GM12878 (cell line): ENCODE results near the gene DNAJC28. TPM values are rescaled to one million over a fixed set of nuclear protein-coding genes. Genes with fewer than 3 reads are reported as not detected.

Experiments used
- ATAC-seq: fragments of 200-7000 bp; cut with Tn5 transposase; 3 replicates; pipeline ENCODE4 v1.9.1; 2020; ENCODE audit warnings: mild to moderate bottlenecking, moderate library complexity
- BruUV-seq: library from RNA; stranded (reverse); fragments of 400-500 nt; replicated peaks from 2 replicates; lab custom pipeline; 2021; lab: Mats Ljungman, UMichigan
- CTCF ChIA-PET: fragments of 300-600 bp; sonication (Branson Sonifier 250); formaldehyde crosslinking; extraction: SDS; loops from one replicate; lab custom pipeline; 2021; ENCODE audit warnings: inconsistent platforms; lab: Yijun Ruan, JAX
- POLR2A ChIA-PET: fragments of 350-600 bp; formaldehyde crosslinking; extraction: SDS; loops from one replicate; lab custom pipeline; 2021; ENCODE audit warnings: inconsistent platforms; lab: Charles Lee
- RAD21 ChIA-PET: fragments of 300-600 bp; sonication (Branson Sonifier 250); formaldehyde crosslinking; loops from one replicate; lab custom pipeline; 2023; ENCODE audit warnings: antibody characterized with exemption; ENCODE audit not compliant: unreplicated experiment; lab: Charles Lee
- SMC1A ChIA-PET: fragments of 300-600 bp; sonication (Branson Sonifier 250); formaldehyde crosslinking; loops from one replicate; lab custom pipeline; 2023; ENCODE audit not compliant: unreplicated experiment, uncharacterized antibody; lab: Charles Lee
- DNase-seq: peaks from one replicate; pipeline ENCODE4 v3.0.0-alpha.2; 2011; ENCODE audit warnings: low read depth, low spot score
- FAIRE-seq: peaks from 3 replicates; lab custom pipeline; 2011; peaks lifted over from hg19 to GRCh38; lab: Jason Lieb, UNC
- H2AFZ ChIP-seq: 2 replicates; pipeline ENCODE4 v1.6.0; 2011; ENCODE audit warnings: low read depth, low read length, control low read depth; ENCODE audit not compliant: control insufficient read depth
- H3K27ac ChIP-seq: 2 replicates; pipeline ENCODE4 v1.5.1; 2011; ENCODE audit warnings: control low read depth; ENCODE audit not compliant: control insufficient read depth, insufficient read depth
- H3K27me3 ChIP-seq, 2 experiments: replicated peaks in 1 of 2; 2 replicates each; pipeline versions ENCODE4 v1.6.0 to v1.6.1; 2011; ENCODE audit warnings: low read length in 1 of 2; ENCODE audit not compliant: control insufficient read depth in 2 of 2, insufficient read depth in 2 of 2
- H3K36me3 ChIP-seq, 2 experiments: 2 replicates each; pipeline ENCODE4 v1.5.1; 2011; ENCODE audit warnings: low read length in 1 of 2; ENCODE audit not compliant: control insufficient read depth in 2 of 2, insufficient read depth in 2 of 2
- H3K4me1 ChIP-seq: 2 replicates; pipeline ENCODE4 v1.6.1; 2011; ENCODE audit warnings: mild to moderate bottlenecking, low read length, moderate library complexity, mixed read lengths; ENCODE audit not compliant: control insufficient read depth, insufficient read depth
- H3K4me2 ChIP-seq: 2 replicates; pipeline ENCODE4 v1.6.0; 2011; ENCODE audit warnings: control low read depth; ENCODE audit not compliant: control insufficient read depth, insufficient read depth
- H3K4me3 ChIP-seq: fragments of 200-600 bp; sonication (generic); 2 replicates; pipeline ENCODE4 v1.5.1; 2016
- H3K79me2 ChIP-seq: 2 replicates; pipeline ENCODE4 v1.6.0; 2011; ENCODE audit warnings: low read length; ENCODE audit not compliant: control insufficient read depth, insufficient read depth
- H3K9ac ChIP-seq: 2 replicates; pipeline ENCODE4 v1.8.0; 2011; ENCODE audit warnings: low read length, control low read depth, mixed read lengths; ENCODE audit not compliant: control insufficient read depth, insufficient read depth
- H3K9me3 ChIP-seq: replicated peaks from 3 replicates; pipeline ENCODE4 v1.5.1; 2011; ENCODE audit warnings: mild to moderate bottlenecking, low read length; ENCODE audit not compliant: control insufficient read depth, insufficient read depth
- H4K20me1 ChIP-seq: 2 replicates; pipeline ENCODE4 v1.6.0; 2011; ENCODE audit not compliant: control insufficient read depth, insufficient read depth
- BACH1 ChIP-seq: fragments of 450-650 bp; IDR thresholded peaks from 2 replicates; pipeline ENCODE4 v1.6.1; 2017; ENCODE audit warnings: mild to moderate bottlenecking, borderline replicate concordance
- CHD1 ChIP-seq: IDR thresholded peaks from 2 replicates; pipeline ENCODE4 v1.6.1; 2012; ENCODE audit warnings: low read depth, low read length, improper control_type of control experiment
- ESRRA ChIP-seq: IDR thresholded peaks from 2 replicates; pipeline ENCODE4 v1.6.1; 2012; ENCODE audit warnings: mild to moderate bottlenecking, low read length, improper control_type of control experiment
- GATAD2B ChIP-seq: fragments of 450-650 bp; conservative IDR thresholded peaks from 2 replicates; pipeline ENCODE4 v1.6.1; 2017; ENCODE audit warnings: low read depth, mild to moderate bottlenecking, moderate library complexity
- NRF1 ChIP-seq: conservative IDR thresholded peaks from 2 replicates; pipeline ENCODE4 v1.6.1; 2011; ENCODE audit warnings: mild to moderate bottlenecking, low read depth, low read length, improper control_type of control experiment
- PML ChIP-seq: IDR thresholded peaks from 2 replicates; pipeline ENCODE4 v1.6.1; 2012; ENCODE audit warnings: low read length, inconsistent platforms
- RELA ChIP-seq: fragments of 450-650 bp; IDR thresholded peaks from 2 replicates; pipeline ENCODE4 v1.8.0; 2014; ENCODE audit warnings: borderline replicate concordance; ENCODE audit not compliant: partially characterized antibody
- RUNX3 ChIP-seq: IDR thresholded peaks from 2 replicates; pipeline ENCODE4 v1.6.1; 2012; ENCODE audit warnings: low read length, inconsistent platforms
- SMAD5 ChIP-seq: IDR thresholded peaks from 2 replicates; pipeline ENCODE4 v1.6.1; 2016; ENCODE audit warnings: antibody characterized with exemption, low read depth
- SMARCA5 ChIP-seq: fragments of 450-650 bp; IDR thresholded peaks from 2 replicates; pipeline ENCODE4 v1.6.1; 2017; ENCODE audit warnings: mild to moderate bottlenecking
- SMC3 ChIP-seq: IDR thresholded peaks from 2 replicates; pipeline ENCODE4 v1.6.1; 2011; ENCODE audit warnings: low read length, improper control_type of control experiment, borderline replicate concordance
- SP1 ChIP-seq: IDR thresholded peaks from one replicate; pipeline ENCODE4 v1.6.1; 2011; ENCODE audit warnings: low read depth, low read length
- ZNF384 ChIP-seq: IDR thresholded peaks from 2 replicates; pipeline ENCODE4 v1.6.1; 2012; ENCODE audit warnings: low read depth, mild to moderate bottlenecking, low read length, improper control_type of control experiment, borderline replicate concordance
- WGBS: methylation state at CpG from one replicate; pipeline ENCODE4 v1.1.6; 2016; ENCODE audit warnings: low lambda C conversion rate; ENCODE audit not compliant: insufficient replicate concordance, insufficient coverage; ENCODE audit errors: missing lambda C conversion rate; 5-methylcytosine and 5-hydroxymethylcytosine counted together
- in situ Hi-C: fragments of 300-500 bp; cut with MboI; formaldehyde crosslinking; loops from 9 replicates; pipeline ENCODE4 v1.14.3; 2018; ENCODE audit warnings: mixed read lengths
- intact Hi-C: fragments of 100-400 bp; cut with micrococcal nuclease; formaldehyde crosslinking; loops from one replicate; pipeline ENCODE4 v1.14.2; 2022; ENCODE audit not compliant: unreplicated experiment
- polyA plus RNA-seq, 11 experiments: library from polyadenylated mRNA; depleted of rRNA in 4 of 11; unstranded in 6 of 11; stranded (reverse) in 5 of 11; fragments of >200 nt; fragmentation: Nextera tagmentation in 4 of 11; fragmentation: Illumina TruSeq in 1 of 11; extraction: Ambion mirVana in 4 of 11; extraction: Trizol in 1 of 11; gene quantifications; 1 replicate in 1 of 11; 2 replicates in 10 of 11; pipeline versions ENCODE4 v1.2.1 to v1.2.3, GENCODE V29; 2011 to 2016; ENCODE audit warnings: inconsistent platforms in 2 of 11, missing spikeins in 2 of 11, low read depth in 1 of 11
- total RNA-seq, 4 experiments: library from RNA; depleted of rRNA in 3 of 4; stranded (reverse); fragments of >200 nt in 3 of 4; fragmentation: Illumina TruSeq in 1 of 4; extraction: Trizol in 1 of 4; gene quantifications; 2 replicates each; pipeline versions ENCODE4 v1.2.1 to v1.2.3, GENCODE V29; 2013 to 2021
- TF ChIP-seq, protein P1 (sequence below): fragments of 150-350 bp; IDR thresholded peaks from 2 replicates; pipeline ENCODE4 v1.6.1; 2014; ENCODE audit warnings: mild to moderate bottlenecking, low read depth, low read length
- TF ChIP-seq, protein P2 (sequence below): fragments of 450-650 bp; IDR thresholded peaks from 2 replicates; pipeline ENCODE4 v1.6.1; 2016; ENCODE audit warnings: mild to moderate bottlenecking

DNAJC28 gene
- total and polyA plus RNA-seq, 10 of the 15 experiments (the other 5 are each of a cell fraction or from before 2014, with no cell fraction given), result 0.26 to 0.77 (median 0.54) TPM

GRCh38 chr21:33461538-33462250 is 29.8 kb downstream of the DNAJC28 start:
- ChIA-PET SMC1A (interaction anchor here (0.8 to 1.9 kb wide), 5 partner anchors 14 to 151 kb away, joined by 3 to 8 read pairs (median 4); partner anchors contain the start of gene TMEM50B), POLR2A (no interaction called here), RAD21 (interaction anchor here (2.0 kb wide), 1 partner anchor 17 kb away, joined by 6 read pairs; no protein-coding TSS in a partner anchor), CTCF (interaction anchor here (0.8 to 2.9 kb wide), 5 partner anchors 12 to 265 kb away, joined by 3 to 10 read pairs (median 4); partner anchors contain the start of gene TMEM50B)
- no peak for FAIRE-seq
- no peak for ATAC-seq
- H3K9ac ChIP-seq, result no peak overlapping the region
- no peaks in the 10 kb centered on the region for H3K27me3 ChIP-seq
- H3K9me3 ChIP-seq, result no peaks in the 10 kb centered on the region
- H2AFZ ChIP-seq, result no peak overlapping the region
- H3K4me1 ChIP-seq, result no peaks in the 10 kb centered on the region
- H4K20me1 ChIP-seq, result no peaks in the 10 kb centered on the region
- H3K27ac ChIP-seq, result no peak overlapping the region
- intact Hi-C loops (no loop called here), in situ Hi-C loops (no loop called here)
- DNase-seq, result no peak
- no TSS peak for BruUV-seq
- no peaks in the 10 kb centered on the region for H3K79me2 ChIP-seq
- TF ChIP-seq GATAD2B, result no peak
- TF ChIP-seq PML, result no peak
- no peak for TF ChIP-seq BACH1
- TF ChIP-seq ESRRA, result no peak
- TF ChIP-seq RUNX3, result no peak
- TF ChIP-seq, protein P1, sequence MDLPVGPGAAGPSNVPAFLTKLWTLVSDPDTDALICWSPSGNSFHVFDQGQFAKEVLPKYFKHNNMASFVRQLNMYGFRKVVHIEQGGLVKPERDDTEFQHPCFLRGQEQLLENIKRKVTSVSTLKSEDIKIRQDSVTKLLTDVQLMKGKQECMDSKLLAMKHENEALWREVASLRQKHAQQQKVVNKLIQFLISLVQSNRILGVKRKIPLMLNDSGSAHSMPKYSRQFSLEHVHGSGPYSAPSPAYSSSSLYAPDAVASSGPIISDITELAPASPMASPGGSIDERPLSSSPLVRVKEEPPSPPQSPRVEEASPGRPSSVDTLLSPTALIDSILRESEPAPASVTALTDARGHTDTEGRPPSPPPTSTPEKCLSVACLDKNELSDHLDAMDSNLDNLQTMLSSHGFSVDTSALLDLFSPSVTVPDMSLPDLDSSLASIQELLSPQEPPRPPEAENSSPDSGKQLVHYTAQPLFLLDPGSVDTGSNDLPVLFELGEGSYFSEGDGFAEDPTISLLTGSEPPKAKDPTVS, result no peak
- no peak for TF ChIP-seq ZNF384
- no peak for TF ChIP-seq RELA
- no peak for TF ChIP-seq SP1
- no peak for TF ChIP-seq NRF1
- no peak for TF ChIP-seq SMARCA5
- TF ChIP-seq CHD1, result no peak
- TF ChIP-seq SMC3, result no peak
- TF ChIP-seq, protein P2, sequence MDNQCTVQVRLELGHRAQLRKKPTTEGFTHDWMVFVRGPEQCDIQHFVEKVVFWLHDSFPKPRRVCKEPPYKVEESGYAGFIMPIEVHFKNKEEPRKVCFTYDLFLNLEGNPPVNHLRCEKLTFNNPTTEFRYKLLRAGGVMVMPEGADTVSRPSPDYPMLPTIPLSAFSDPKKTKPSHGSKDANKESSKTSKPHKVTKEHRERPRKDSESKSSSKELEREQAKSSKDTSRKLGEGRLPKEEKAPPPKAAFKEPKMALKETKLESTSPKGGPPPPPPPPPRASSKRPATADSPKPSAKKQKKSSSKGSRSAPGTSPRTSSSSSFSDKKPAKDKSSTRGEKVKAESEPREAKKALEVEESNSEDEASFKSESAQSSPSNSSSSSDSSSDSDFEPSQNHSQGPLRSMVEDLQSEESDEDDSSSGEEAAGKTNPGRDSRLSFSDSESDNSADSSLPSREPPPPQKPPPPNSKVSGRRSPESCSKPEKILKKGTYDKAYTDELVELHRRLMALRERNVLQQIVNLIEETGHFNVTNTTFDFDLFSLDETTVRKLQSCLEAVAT, result no peak
- no peak for TF ChIP-seq SMAD5
- H3K4me2 ChIP-seq, result no peak overlapping the region
- H3K4me3 ChIP-seq, result no peak overlapping the region
- 98% methylated on average over 5 of the region's 5 CpGs for whole genome bisulfite sequencing
- peaks cover 0 to 7% of the 10 kb centered on the region in 2 experiments; a peak in 2 of 4 replicates for H3K36me3 ChIP-seq
